ENCODE data around the gene EPN3.

DNA sequence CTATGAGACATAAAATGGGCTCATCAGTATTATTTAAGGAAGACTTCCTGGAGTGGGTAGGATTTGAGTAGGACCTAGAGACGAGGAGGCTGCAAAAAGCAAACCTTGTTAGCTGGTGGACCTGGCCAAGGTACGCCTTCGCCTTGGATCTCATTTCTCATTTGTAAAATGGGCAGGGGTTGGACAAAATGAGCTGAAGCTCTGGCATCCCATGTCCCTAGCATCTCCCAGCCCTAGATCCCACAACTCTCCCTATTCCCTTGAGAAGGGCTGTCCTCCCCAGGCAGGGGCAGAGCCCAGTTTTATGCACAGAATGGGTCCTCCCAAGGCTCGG, 14.1 kb downstream of the EPN3 start:
- TF ChIP-seq CTCF (IDR thresholded peaks at IDR 0.05) (no peak), POLR2AphosphoS5 (IDR thresholded peaks at IDR 0.05) (no peak), POLR2A (IDR thresholded peaks at IDR 0.05) (no peak), EP300 (IDR thresholded peaks at IDR 0.05) (no peak)

Data from suprapubic skin (tissue), 4 donors.